Heart right ventricle (tissue), 12 donors: ENCODE results near the gene STX1B. TPM values are rescaled to one million over a fixed set of nuclear protein-coding genes. Genes with fewer than 3 reads are reported as not detected.

Source experiments
- polyA plus RNA-seq, 2 donors: library from polyadenylated mRNA; stranded (reverse); fragments of 200-250 nt; gene quantifications; one replicate each; pipeline ENCODE4 v1.2.3, GENCODE V29; 2013
- total RNA-seq, 10 donors: library from RNA; stranded (reverse); fragmentation: NEBNext Ultra II Directional in 3 of 10; extraction: Animal tissue kit (Norgen Biotek cat#: 25700) in 3 of 10; gene quantifications; one replicate each; pipeline versions ENCODE4 v1.2.1 to v1.2.4, GENCODE V29; 2021 to 2023
- donor health status: ischemic (EF 13 %, LVEDD 7.1; RV severe dilation, severe dysfunction).
- donor health status: healthy with polysubstance abuse.
- donor health status: DM: no; HTN: yes; CAD: no.
- donor health status: DM: no; HTN: no; CAD: no.
- donor health status: ischemic (EF 25% LVEDD 6.9; RV normal size, moderate dysfunction).
- donor health status: ischemic (EF 25% LVEDD 5.7; RV mildly dilated, moderate dysfunction).
- donor health status: healthy.
- donor health status: nonischemic (EF 11% LVEDD 7.7; RV severe dilation, severe dysfunction).
- donor health status: DM: yes; HTN: yes; CAD: no.
- donor health status: PGD.
- donor health status: ischemic (EF 29% LVEDD 5.4; RV normal size, mild dysfunction).
- donor health status: nonischemic (EF 23%, LVEDD 6.1; RV moderate dilation, normal function).

STX1B gene
- total and polyA plus RNA-seq, 12 donors = 0.07 to 2.3 (median 0.90) TPM

Other genes with a start within 250 kb of the STX1B start
- 1 to 10 TPM in 5 of 10 donors, under 1 TPM in 5; 0.44 to 2.2 (median 0.90) TPM for gene CFAP119, start 248.6 kb downstream of the STX1B start, total RNA-seq
- gene CFAP119, start 248.6 kb downstream of the STX1B start, polyA plus RNA-seq = 1 to 10 TPM; 1.9 to 2.3 TPM
- gene RNF40, start 248.3 kb downstream of the STX1B start, total RNA-seq = 10 to 100 TPM; 33.0 to 69.9 (median 42.6) TPM
- gene RNF40, start 248.3 kb downstream of the STX1B start, polyA plus RNA-seq = 10 to 100 TPM; 40.2 to 50.2 TPM
- gene ZNF629, start 223.4 kb downstream of the STX1B start, total RNA-seq = 10 to 100 TPM; 20.3 to 35.5 (median 27.6) TPM
- gene ZNF629, start 223.4 kb downstream of the STX1B start, polyA plus RNA-seq = 10 to 100 TPM in 1 of 2 donors, 1 to 10 TPM in 1; 7.3 to 15.4 TPM
- gene BCL7C, start 116.6 kb downstream of the STX1B start, total RNA-seq = 10 to 100 TPM; 24.2 to 31.3 (median 27.0) TPM
- gene BCL7C, start 116.6 kb downstream of the STX1B start, polyA plus RNA-seq = 10 to 100 TPM; 30.5 to 68.8 TPM
- 10 to 100 TPM in 9 of 10 donors, 1 to 10 TPM in 1; 8.6 to 28.2 (median 19.9) TPM for gene CTF1, start 114.0 kb downstream of the STX1B start, total RNA-seq
- 10 to 100 TPM in 1 of 2 donors, 1 to 10 TPM in 1; 6.5 to 10.4 TPM for gene CTF1, start 114.0 kb downstream of the STX1B start, polyA plus RNA-seq
- gene FBXL19, start 87.1 kb downstream of the STX1B start, total RNA-seq = 1 to 10 TPM; 4.1 to 8.7 (median 5.8) TPM
- gene FBXL19, start 87.1 kb downstream of the STX1B start, polyA plus RNA-seq = 10 to 100 TPM in 1 of 2 donors, 1 to 10 TPM in 1; 5.4 to 14.1 TPM
- gene ORAI3, start 61.6 kb downstream of the STX1B start, total RNA-seq = 10 to 100 TPM in 8 of 10 donors, 1 to 10 TPM in 2; 7.8 to 19.8 (median 11.4) TPM
- 10 to 100 TPM; 10.1 to 15.4 TPM for gene ORAI3, start 61.6 kb downstream of the STX1B start, polyA plus RNA-seq
- gene SETD1A, start 52.9 kb downstream of the STX1B start, total RNA-seq = 10 to 100 TPM in 2 of 10 donors, 1 to 10 TPM in 8; 7.5 to 11.4 (median 9.2) TPM
- 10 to 100 TPM in 1 of 2 donors, 1 to 10 TPM in 1; 5.8 to 11.2 TPM for gene SETD1A, start 52.9 kb downstream of the STX1B start, polyA plus RNA-seq
- 10 to 100 TPM in 1 of 10 donors, 1 to 10 TPM in 9; 3.3 to 13.3 (median 5.3) TPM for gene HSD3B7, start 25.4 kb downstream of the STX1B start, total RNA-seq
- 10 to 100 TPM in 1 of 2 donors, 1 to 10 TPM in 1; 6.8 to 12.2 TPM for gene HSD3B7, start 25.4 kb downstream of the STX1B start, polyA plus RNA-seq
- gene STX4, start 22.9 kb upstream of the STX1B start, total RNA-seq = 10 to 100 TPM; 31.8 to 53.8 (median 38.6) TPM
- gene STX4, start 22.9 kb upstream of the STX1B start, polyA plus RNA-seq = 10 to 100 TPM; 76.9 to 89.2 TPM
- gene ZNF668, start 63.6 kb upstream of the STX1B start, total RNA-seq = 1 to 10 TPM; 3.6 to 8.2 (median 4.5) TPM
- 1 to 10 TPM; 7.2 to 7.6 TPM for gene ZNF668, start 63.6 kb upstream of the STX1B start, polyA plus RNA-seq
- 10 to 100 TPM in 3 of 10 donors, 1 to 10 TPM in 7; 7.5 to 12.0 (median 8.7) TPM for gene ZNF646, start 63.8 kb upstream of the STX1B start, total RNA-seq
- 1 to 10 TPM; 2.7 to 7.6 TPM for gene ZNF646, start 63.8 kb upstream of the STX1B start, polyA plus RNA-seq
- 1 to 10 TPM in 1 of 10 donors, under 1 TPM in 9; 0.21 to 1.4 (median 0.50) TPM for gene PRSS53, start 78.3 kb upstream of the STX1B start, total RNA-seq
- gene PRSS53, start 78.3 kb upstream of the STX1B start, polyA plus RNA-seq = 1 to 10 TPM in 1 of 2 donors, under 1 TPM in 1; 0.46 to 2.9 TPM
- 10 to 100 TPM; 27.0 to 68.1 (median 31.8) TPM for gene VKORC1, start 84.2 kb upstream of the STX1B start, total RNA-seq
- 100 to 1,000 TPM in 1 of 2 donors, 10 to 100 TPM in 1; 46.2 to 139 TPM for gene VKORC1, start 84.2 kb upstream of the STX1B start, polyA plus RNA-seq
- 10 to 100 TPM; 62.8 to 90.9 (median 74.7) TPM for gene BCKDK, start 97.7 kb upstream of the STX1B start, total RNA-seq
- gene BCKDK, start 97.7 kb upstream of the STX1B start, polyA plus RNA-seq = 10 to 100 TPM; 26.1 to 57.2 TPM
- 10 to 100 TPM; 51.9 to 79.9 (median 66.0) TPM for gene KAT8, start 107.0 kb upstream of the STX1B start, total RNA-seq
- 100 to 1,000 TPM in 1 of 2 donors, 10 to 100 TPM in 1; 56.3 to 107 TPM for gene KAT8, start 107.0 kb upstream of the STX1B start, polyA plus RNA-seq
- under 1 TPM in 4 of 10 donors, not detected in 6; 0.15 to 0.57 (median 0.25) TPM for gene PRSS8, start 125.1 kb upstream of the STX1B start, total RNA-seq
- under 1 TPM in 1 of 2 donors, not detected in 1; 0.09 TPM for gene PRSS8, start 125.1 kb upstream of the STX1B start, polyA plus RNA-seq
- gene PRSS36, start 139.4 kb upstream of the STX1B start, total RNA-seq = 1 to 10 TPM in 6 of 10 donors, under 1 TPM in 4; 0.30 to 3.1 (median 1.3) TPM
- 1 to 10 TPM; 1.2 to 3.4 TPM for gene PRSS36, start 139.4 kb upstream of the STX1B start, polyA plus RNA-seq
- 100 to 1,000 TPM; 127 to 174 (median 140) TPM for gene FUS, start 169.5 kb upstream of the STX1B start, total RNA-seq
- 100 to 1,000 TPM; 116 to 240 TPM for gene FUS, start 169.5 kb upstream of the STX1B start, polyA plus RNA-seq
- 10 to 100 TPM in 2 of 10 donors, 1 to 10 TPM in 8; 1.7 to 26.1 (median 2.8) TPM for gene PYCARD, start 192.1 kb upstream of the STX1B start, total RNA-seq
- gene PYCARD, start 192.1 kb upstream of the STX1B start, polyA plus RNA-seq = 10 to 100 TPM in 1 of 2 donors, 1 to 10 TPM in 1; 8.3 to 13.9 TPM
- gene TRIM72, start 203.5 kb upstream of the STX1B start, total RNA-seq = 1 to 10 TPM in 6 of 10 donors, under 1 TPM in 4; 0.61 to 4.8 (median 1.2) TPM
- 1 to 10 TPM in 1 of 2 donors, under 1 TPM in 1; 0.51 to 1.2 TPM for gene TRIM72, start 203.5 kb upstream of the STX1B start, polyA plus RNA-seq
- gene PYDC1, start 206.5 kb upstream of the STX1B start, total RNA-seq = not detected
- gene PYDC1, start 206.5 kb upstream of the STX1B start, polyA plus RNA-seq = not detected
- gene ITGAM, start 249.3 kb upstream of the STX1B start, total RNA-seq = 10 to 100 TPM in 2 of 10 donors, 1 to 10 TPM in 8; 1.2 to 24.1 (median 3.2) TPM
- 1 to 10 TPM; 1.8 to 3.4 TPM for gene ITGAM, start 249.3 kb upstream of the STX1B start, polyA plus RNA-seq